IMR-90 (cell line): ENCODE data around the gene PLB1. TPM values are rescaled to one million over a fixed set of nuclear protein-coding genes. Genes with fewer than 3 reads are reported as not detected.

ENCODE experiments used
- ATAC-seq: fragments of 200-7000 bp; cut with Tn5 transposase; 2 replicates; pipeline ENCODE4 v1.9.1; 2020; ENCODE audit warnings: low read depth, mild to moderate bottlenecking, moderate library complexity
- BruUV-seq: library from RNA; stranded (reverse); fragments of 400-500 nt; replicated peaks from 2 replicates; lab custom pipeline; 2021; lab: Mats Ljungman, UMichigan
- CTCF ChIA-PET: fragments of 300-600 bp; formaldehyde crosslinking; extraction: SDS; loops from one replicate; lab custom pipeline; 2021; ENCODE audit warnings: antibody characterized with exemption; lab: Yijun Ruan, JAX
- POLR2A ChIA-PET: fragments of 300-600 bp; sonication (Branson Sonifier 250); formaldehyde crosslinking; loops from one replicate; lab custom pipeline; 2022; ENCODE audit warnings: antibody characterized with exemption; ENCODE audit not compliant: unreplicated experiment; lab: Charles Lee
- DNase-seq: peaks from one replicate; pipeline ENCODE4 v3.0.0; 2013
- H2AFZ ChIP-seq: replicated peaks from 2 replicates; pipeline ENCODE3; 2013; ENCODE audit warnings: low read length, mild to moderate bottlenecking; ENCODE audit not compliant: poor library complexity
- H2AK5ac ChIP-seq: 2 replicates; pipeline ENCODE4 v1.6.1; 2013; ENCODE audit warnings: low read depth, low read length, inconsistent platforms
- H2AK9ac ChIP-seq: replicated peaks from 2 replicates; pipeline ENCODE3; 2013; ENCODE audit warnings: mild to moderate bottlenecking, low read depth, low read length, moderate library complexity; ENCODE audit not compliant: poor library complexity
- H2BK120ac ChIP-seq: 2 replicates; pipeline ENCODE4 v1.6.1; 2013; ENCODE audit warnings: low read depth, low read length, inconsistent platforms
- H2BK15ac ChIP-seq: 3 replicates; pipeline ENCODE4 v1.6.1; 2013; ENCODE audit warnings: low read depth, low read length, inconsistent platforms
- H2BK20ac ChIP-seq: 2 replicates; pipeline ENCODE4 v1.6.1; 2013; ENCODE audit warnings: low read depth, mild to moderate bottlenecking, inconsistent platforms, low read length, moderate library complexity
- H2BK5ac ChIP-seq: 2 replicates; pipeline ENCODE4 v1.6.1; 2013; ENCODE audit warnings: mild to moderate bottlenecking, low read depth, low read length, inconsistent platforms; ENCODE audit not compliant: poor library complexity, severe bottlenecking
- H3K14ac ChIP-seq: replicated peaks from 2 replicates; pipeline ENCODE4 v1.6.1; 2013; ENCODE audit warnings: low read depth, low read length, inconsistent platforms
- H3K18ac ChIP-seq: 2 replicates; pipeline ENCODE4 v1.6.1; 2013; ENCODE audit warnings: low read depth, low read length, control low read depth
- H3K23ac ChIP-seq: 2 replicates; pipeline ENCODE4 v1.6.1; 2013; ENCODE audit warnings: low read depth, low read length, inconsistent platforms
- H3K27ac ChIP-seq: 2 replicates; pipeline ENCODE4 v1.5.1; 2013; ENCODE audit warnings: mild to moderate bottlenecking, control low read depth, low read length; ENCODE audit not compliant: insufficient read depth
- H3K27me3 ChIP-seq: 2 replicates; pipeline ENCODE4 v1.6.1; 2013; ENCODE audit warnings: low read length; ENCODE audit not compliant: control insufficient read depth, insufficient read depth
- H3K36me3 ChIP-seq: 2 replicates; pipeline ENCODE4 v1.6.1; 2013; ENCODE audit warnings: low read length, mixed read lengths; ENCODE audit not compliant: control insufficient read depth, insufficient read depth
- H3K4ac ChIP-seq: 2 replicates; pipeline ENCODE4 v1.6.1; 2013; ENCODE audit warnings: low read depth, low read length, inconsistent platforms
- H3K4me1 ChIP-seq: 2 replicates; pipeline ENCODE4 v1.6.1; 2013; ENCODE audit warnings: low read length, mixed read lengths; ENCODE audit not compliant: control insufficient read depth, insufficient read depth
- H3K4me2 ChIP-seq: 2 replicates; pipeline ENCODE4 v1.6.1; 2013; ENCODE audit warnings: low read depth, mild to moderate bottlenecking, control low read depth, low read length, moderate library complexity
- H3K4me3 ChIP-seq: 2 replicates; pipeline ENCODE4 v1.5.1; 2013; ENCODE audit warnings: low read depth, mild to moderate bottlenecking, control low read depth, low read length, moderate library complexity; ENCODE audit not compliant: insufficient read depth
- H3K56ac ChIP-seq: 2 replicates; pipeline ENCODE4 v1.6.1; 2013; ENCODE audit warnings: low read length, inconsistent platforms; ENCODE audit not compliant: insufficient read depth; ENCODE audit errors: extremely low read depth
- H3K79me1 ChIP-seq, 2 experiments: 2 replicates each; pipeline ENCODE4 v1.6.1; 2013; ENCODE audit warnings: low read length in 2 of 2, inconsistent platforms in 1 of 2, low read depth in 1 of 2
- H3K9ac ChIP-seq: 2 replicates; pipeline ENCODE4 v1.6.1; 2013; ENCODE audit warnings: low read depth, low read length, control low read depth
- H3K9me1 ChIP-seq: 2 replicates; pipeline ENCODE4 v1.6.1; 2013; ENCODE audit warnings: low read length, inconsistent platforms; ENCODE audit not compliant: insufficient read depth
- H3K9me3 ChIP-seq: 2 replicates; pipeline ENCODE4 v1.6.1; 2013; ENCODE audit warnings: low read length; ENCODE audit not compliant: control insufficient read depth, insufficient read depth
- H4K20me1 ChIP-seq: 2 replicates; pipeline ENCODE4 v1.6.1; 2013; ENCODE audit warnings: low read length, inconsistent platforms; ENCODE audit not compliant: insufficient read depth
- H4K5ac ChIP-seq: 2 replicates; pipeline ENCODE4 v1.6.1; 2013; ENCODE audit warnings: mild to moderate bottlenecking, low read depth, low read length, control low read depth
- H4K8ac ChIP-seq, 2 experiments: 2 replicates each; pipeline ENCODE4 v1.6.1; 2013; ENCODE audit warnings: low read depth in 2 of 2, low read length in 2 of 2, control low read depth in 1 of 2, inconsistent platforms in 1 of 2
- H4K91ac ChIP-seq: 2 replicates; pipeline ENCODE4 v1.6.1; 2013; ENCODE audit warnings: low read depth, low read length, inconsistent platforms; ENCODE audit not compliant: insufficient read depth
- BHLHE40 ChIP-seq: fragments of 150-350 bp; IDR thresholded peaks from 2 replicates; pipeline ENCODE4 v1.6.1; 2016; ENCODE audit warnings: mild to moderate bottlenecking, low read depth, low read length
- CEBPB ChIP-seq: IDR thresholded peaks from 2 replicates; pipeline ENCODE4 v1.6.1; 2012; ENCODE audit warnings: low read depth, low read length, improper control_type of control experiment
- CHD1 ChIP-seq: IDR thresholded peaks from 2 replicates; pipeline ENCODE4 v1.6.1; 2012; ENCODE audit warnings: low read depth, low read length, improper control_type of control experiment
- CTCF ChIP-seq: conservative IDR thresholded peaks from 2 replicates; pipeline ENCODE4 v1.5.1; 2012; ENCODE audit warnings: mild to moderate bottlenecking, low read depth, low read length, improper control_type of control experiment
- ELK1 ChIP-seq: fragments of 150-350 bp; IDR thresholded peaks from 2 replicates; pipeline ENCODE4 v1.6.1; 2016; ENCODE audit warnings: low read depth, mild to moderate bottlenecking, low read length, moderate library complexity, borderline replicate concordance
- FOS ChIP-seq: fragments of 150-350 bp; IDR thresholded peaks from 2 replicates; pipeline ENCODE4 v1.6.1; 2016; ENCODE audit warnings: low read depth, low read length
- MAFK ChIP-seq: IDR thresholded peaks from 2 replicates; pipeline ENCODE4 v1.6.1; 2012; ENCODE audit warnings: low read depth, low read length, improper control_type of control experiment
- MAZ ChIP-seq: IDR thresholded peaks from 2 replicates; pipeline ENCODE4 v1.6.1; 2012; ENCODE audit warnings: low read depth, mild to moderate bottlenecking, low read length, improper control_type of control experiment, moderate library complexity, borderline replicate concordance
- MXI1 ChIP-seq: IDR thresholded peaks from 2 replicates; pipeline ENCODE4 v1.6.1; 2012; ENCODE audit warnings: low read depth, mild to moderate bottlenecking, low read length, moderate library complexity, borderline replicate concordance
- NFE2L2 ChIP-seq: fragments of 150-350 bp; IDR thresholded peaks from 2 replicates; pipeline ENCODE4 v1.6.1; 2016; ENCODE audit warnings: low read depth, mild to moderate bottlenecking, low read length
- POLR2A ChIP-seq: IDR thresholded peaks from 2 replicates; pipeline ENCODE4 v1.6.1; 2012; ENCODE audit warnings: mild to moderate bottlenecking, low read depth, low read length
- RAD21 ChIP-seq: IDR thresholded peaks from 2 replicates; pipeline ENCODE4 v1.6.1; 2012; ENCODE audit warnings: low read length, improper control_type of control experiment
- RCOR1 ChIP-seq: IDR thresholded peaks from 2 replicates; pipeline ENCODE4 v1.6.1; 2012; ENCODE audit warnings: mild to moderate bottlenecking, low read length, improper control_type of control experiment; ENCODE audit not compliant: insufficient replicate concordance
- RFX5 ChIP-seq: IDR thresholded peaks from 2 replicates; pipeline ENCODE4 v1.8.0; 2012; ENCODE audit warnings: low read depth, mild to moderate bottlenecking, low read length, moderate library complexity
- SMC3 ChIP-seq: fragments of 150-350 bp; IDR thresholded peaks from 2 replicates; pipeline ENCODE4 v1.6.1; 2016; ENCODE audit warnings: low read depth, mild to moderate bottlenecking, antibody characterized with exemption, low read length, moderate library complexity
- USF2 ChIP-seq: fragments of 150-350 bp; IDR thresholded peaks from 2 replicates; pipeline ENCODE4 v1.6.1; 2017; ENCODE audit warnings: mild to moderate bottlenecking, antibody characterized with exemption, low read length, low read depth
- WGBS, 2 experiments: methylation state at CpG; one replicate each; pipeline versions ENCODE4 v1.1.5 to v1.1.7; 2013; ENCODE audit warnings: missing lambda C conversion rate in 2 of 2; ENCODE audit not compliant: insufficient read length in 1 of 2; ENCODE audit errors: extremely low coverage in 2 of 2; 5-methylcytosine and 5-hydroxymethylcytosine counted together
- dilution Hi-C: fragments of 300-500 bp; cut with HindIII; formaldehyde crosslinking; loops from one replicate; pipeline ENCODE4 v1.14.3; 2018; ENCODE audit warnings: low sequenced_read_pairs; ENCODE audit not compliant: unreplicated experiment
- in situ Hi-C: fragments of 300-500 bp; cut with MboI; formaldehyde crosslinking; loops from 3 replicates; pipeline ENCODE4 v1.14.3; 2019; ENCODE audit warnings: low sequenced_read_pairs, inconsistent platforms, mixed read lengths
- intact Hi-C: fragments of 100-400 bp; cut with micrococcal nuclease; formaldehyde crosslinking; loops from 2 replicates; pipeline ENCODE4 v1.10.0; 2022
- polyA plus RNA-seq, 3 experiments: library from polyadenylated mRNA; depleted of rRNA; stranded (reverse); fragments of >200 nt; gene quantifications; 2 replicates each; pipeline ENCODE4 v1.2.3, GENCODE V29; 2012; ENCODE audit warnings: low replicate concordance in 1 of 3
- total RNA-seq: library from RNA; depleted of rRNA; stranded (reverse); fragments of >200 nt; gene quantifications from 2 replicates; pipeline ENCODE4 v1.2.3, GENCODE V29; 2012

The PLB1 gene
- total and polyA plus RNA-seq, 2 of the 4 experiments (the other 2 are of a cell fraction), result 0.74 to 0.90 TPM

- DNase-seq (no peak), ATAC-seq (no peak)
- H3K23ac ChIP-seq, result no peak overlapping the region
- no peak overlapping the region for H2AK5ac ChIP-seq
- H3K27ac ChIP-seq, result no peak overlapping the region
- no peak overlapping the region for H3K9ac ChIP-seq
- no peak overlapping the region for H3K14ac ChIP-seq
- in situ Hi-C loops, result no loop called here
- H2AK9ac ChIP-seq, result no peak overlapping the region
- no peaks in the 10 kb centered on the region for H3K9me3 ChIP-seq
- peak overlapping the region; percentile 58 for H2AFZ ChIP-seq
- BruUV-seq, result no TSS peak
- TF ChIP-seq MAFK (no peak), MXI1 (no peak), FOS (no peak), NFE2L2 (no peak), BHLHE40 (no peak), CTCF (no peak), CEBPB (no peak), MAZ (no peak), POLR2A (no peak), RAD21 (no peak), RFX5 (no peak), RCOR1 (no peak), USF2 (no peak), CHD1 (no peak), ELK1 (no peak), SMC3 (no peak)
- WGBS, 2 experiments, result 100% methylated on average over 1 of the region's 7 CpGs; no CpG with 5 or more reads in 1 of the 2 experiments
- ChIA-PET POLR2A (no interaction called here), CTCF (interaction anchor here (0.6 kb wide), 1 partner anchor 317 kb away, joined by 3 read pairs; no protein-coding TSS in a partner anchor)
- no peak overlapping the region for H3K56ac ChIP-seq
- no peak overlapping the region for H3K4ac ChIP-seq
- no peak overlapping the region for H4K5ac ChIP-seq
- no peak overlapping the region for H2BK120ac ChIP-seq
- no peak overlapping the region for H4K91ac ChIP-seq
- H3K4me1 ChIP-seq, result no peaks in the 10 kb centered on the region
- no peak overlapping the region for H4K8ac ChIP-seq
- peaks cover 21% of the 10 kb centered on the region for H3K27me3 ChIP-seq
- H2BK5ac ChIP-seq, result no peak overlapping the region
- H3K36me3 ChIP-seq, result no peaks in the 10 kb centered on the region
- H3K4me3 ChIP-seq, result no peak overlapping the region
- H3K4me2 ChIP-seq, result no peak overlapping the region
- no peak overlapping the region for H3K18ac ChIP-seq
- intact Hi-C loops, result no loop called here
- no peaks in the 10 kb centered on the region for H3K79me1 ChIP-seq
- no peak overlapping the region for H2BK20ac ChIP-seq
- no peaks in the 10 kb centered on the region for H4K20me1 ChIP-seq
- dilution Hi-C loops, result no loop called here
- H3K9me1 ChIP-seq, result no peaks in the 10 kb centered on the region
- no peak overlapping the region for H2BK15ac ChIP-seq
These were observed 51.5 kb downstream of the PLB1 start for GRCh38 chr2:28547223-28547860.
